HepG2 (cell line): Measurements from ENCODE around the gene ZNF491. TPM values are rescaled to one million over a fixed set of nuclear protein-coding genes. Genes with fewer than 3 reads are reported as not detected.
"Not testable (repeated sequence)": the region's sequence is repeated elsewhere in the genome, so short reads cannot be mapped to it uniquely, and the experiment has no call there.

Experiments
- ATAC-seq: fragments of 200-7000 bp; cut with Tn5 transposase; 3 replicates; pipeline ENCODE4 v1.9.1; 2020; ENCODE audit warnings: mild to moderate bottlenecking, moderate library complexity
- BruUV-seq: library from RNA; stranded (reverse); fragments of 400-500 nt; replicated peaks from 2 replicates; lab custom pipeline; 2021; lab: Mats Ljungman, UMichigan
- CTCF ChIA-PET: fragments of 300-600 bp; formaldehyde crosslinking; extraction: SDS; loops from one replicate; lab custom pipeline; 2021; ENCODE audit warnings: low total read pairs, inconsistent platforms, low intra/inter-chr PET ratio; lab: Yijun Ruan, JAX
- POLR2A ChIA-PET: fragments of 350-600 bp; sonication (Branson Sonifier 250); formaldehyde crosslinking; loops from one replicate; lab custom pipeline; 2020; ENCODE audit warnings: antibody characterized with exemption, inconsistent platforms; lab: Yijun Ruan, JAX
- DNase-seq: peaks from one replicate; pipeline ENCODE4 v3.0.0-alpha.2; 2015; ENCODE audit warnings: low spot score
- FAIRE-seq: peaks from 3 replicates; lab custom pipeline; 2011; peaks lifted over from hg19 to GRCh38; lab: Jason Lieb, UNC
- H2AFZ ChIP-seq: one replicate; pipeline ENCODE4 v1.6.1; 2011; ENCODE audit warnings: low read length, inconsistent platforms
- H3K27ac ChIP-seq: fragments of 300-600 bp; 3 replicates; pipeline ENCODE4 v1.8.0; 2011; ENCODE audit warnings: mixed run types, mild to moderate bottlenecking, mixed read lengths, low read length, inconsistent platforms; ENCODE audit not compliant: insufficient read depth; ENCODE audit errors: extremely low read length
- H3K27me3 ChIP-seq, 2 experiments: fragments of 200-600 bp in 1 of 2; 2 replicates in 1 of 2; 3 replicates in 1 of 2; pipeline versions ENCODE4 v1.6.0 to v1.8.0; 2011; ENCODE audit warnings: low read length in 2 of 2, mild to moderate bottlenecking in 2 of 2, moderate library complexity in 2 of 2, inconsistent platforms in 1 of 2; ENCODE audit not compliant: insufficient read depth in 2 of 2, control insufficient read depth in 1 of 2
- H3K36me3 ChIP-seq, 2 experiments: fragments of 200-600 bp in 1 of 2; replicated peaks in 1 of 2; 2 replicates in 1 of 2; 3 replicates in 1 of 2; pipeline versions ENCODE4 v1.5.1 to v1.8.0; 2011; ENCODE audit warnings: low read length in 2 of 2, inconsistent platforms in 1 of 2; ENCODE audit not compliant: insufficient read depth in 2 of 2, control insufficient read depth in 1 of 2
- H3K4me1 ChIP-seq: 2 replicates; pipeline ENCODE4 v1.5.1; 2012; ENCODE audit warnings: low read length, inconsistent platforms; ENCODE audit not compliant: insufficient read depth
- H3K4me2 ChIP-seq: 2 replicates; pipeline ENCODE4 v1.6.0; 2011; ENCODE audit warnings: low read depth, low read length, inconsistent platforms
- H3K4me3 ChIP-seq, 3 experiments: fragments of 200-600 bp in 1 of 3; sonication (generic), shearing (Covaris generic) in 1 of 3; replicated peaks in 1 of 3; 2 replicates each; pipeline ENCODE4 v1.5.1; 2011 to 2016; ENCODE audit warnings: low read length in 3 of 3, inconsistent platforms in 2 of 3, low read depth in 2 of 3, mild to moderate bottlenecking in 2 of 3, control low read depth in 1 of 3, mixed read lengths in 1 of 3; ENCODE audit not compliant: insufficient read depth in 1 of 3
- H3K79me2 ChIP-seq: one replicate; pipeline ENCODE4 v1.6.1; 2011; ENCODE audit warnings: low read length, inconsistent platforms; ENCODE audit not compliant: insufficient read depth
- H3K9ac ChIP-seq: 2 replicates; pipeline ENCODE4 v1.6.0; 2011; ENCODE audit warnings: mild to moderate bottlenecking, low read depth, low read length, inconsistent platforms; ENCODE audit not compliant: insufficient read depth
- H3K9me3 ChIP-seq: 2 replicates; pipeline ENCODE4 v1.5.1; 2012; ENCODE audit warnings: mild to moderate bottlenecking, low read length
- H4K20me1 ChIP-seq: 2 replicates; pipeline ENCODE4 v1.6.0; 2011; ENCODE audit warnings: inconsistent platforms, mild to moderate bottlenecking, low read length, moderate library complexity; ENCODE audit not compliant: insufficient read depth
- ADNP ChIP-seq: sonication (generic); formaldehyde crosslinking; IDR thresholded peaks from 2 replicates; pipeline ENCODE4 v1.4.0; 2020; ENCODE audit warnings: missing genetic modification reagents
- ARID4A ChIP-seq: sonication (generic); formaldehyde crosslinking; IDR thresholded peaks from 2 replicates; pipeline ENCODE4 v1.5.0; 2020; ENCODE audit warnings: mild to moderate bottlenecking, missing genetic modification reagents, borderline replicate concordance
- ASH2L ChIP-seq: fragments of 300-600, 200-600 bp; sonication (generic); IDR thresholded peaks from 2 replicates; pipeline ENCODE4 v1.7.0; 2017; ENCODE audit warnings: low read depth, mild to moderate bottlenecking, moderate library complexity, mixed read lengths, low read length; ENCODE audit not compliant: insufficient read length
- CREB1 ChIP-seq, 2 experiments: fragments of 450-650 bp in 1 of 2; IDR thresholded peaks; 2 replicates each; pipeline ENCODE4 v1.6.1; 2016 to 2017; ENCODE audit warnings: control low read depth in 1 of 2, mild to moderate bottlenecking in 1 of 2, missing compliant biosample characterization in 1 of 2, missing genetic modification characterization in 1 of 2
- GATAD2A ChIP-seq: IDR thresholded peaks from 2 replicates; pipeline ENCODE4 v1.6.1; 2016
- RXRB ChIP-seq: IDR thresholded peaks from 2 replicates; pipeline ENCODE4 v1.6.1; 2016; ENCODE audit warnings: borderline replicate concordance, missing genetic modification reagents, missing compliant biosample characterization
- SALL1 ChIP-seq: sonication (generic); formaldehyde crosslinking; IDR thresholded peaks from 2 replicates; pipeline ENCODE4 v1.8.0; 2022; ENCODE audit warnings: mild to moderate bottlenecking, missing genetic modification reagents
- ZMYM4 ChIP-seq: sonication (generic); formaldehyde crosslinking; IDR thresholded peaks from 2 replicates; pipeline ENCODE4 v1.8.1; 2023; ENCODE audit warnings: mild to moderate bottlenecking, missing genetic modification reagents
- ZNF18 ChIP-seq: sonication (generic); formaldehyde crosslinking; IDR thresholded peaks from 2 replicates; pipeline ENCODE4 v1.8.0; 2022; ENCODE audit warnings: mild to moderate bottlenecking, missing genetic modification reagents; ENCODE audit not compliant: insufficient replicate concordance
- ZNF335 ChIP-seq: sonication (generic); formaldehyde crosslinking; IDR thresholded peaks from 2 replicates; pipeline ENCODE4 v1.4.0; 2020; ENCODE audit warnings: missing genetic modification reagents
- ZNF430 ChIP-seq: sonication (generic); formaldehyde crosslinking; IDR thresholded peaks from 2 replicates; pipeline ENCODE4 v1.9.0; 2021; ENCODE audit warnings: mild to moderate bottlenecking, missing genetic modification reagents
- ZNF644 ChIP-seq: IDR thresholded peaks from 2 replicates; pipeline ENCODE4 v1.6.1; 2016; ENCODE audit warnings: low read depth
- ZNF792 ChIP-seq: IDR thresholded peaks from 2 replicates; pipeline ENCODE4 v1.6.1; 2016
- ZSCAN9 ChIP-seq: IDR thresholded peaks from 2 replicates; pipeline ENCODE4 v1.6.1; 2016; ENCODE audit warnings: borderline replicate concordance
- WGBS: methylation state at CpG from one replicate; pipeline ENCODE4 v1.1.6; 2017; ENCODE audit warnings: low lambda C conversion rate; 5-methylcytosine and 5-hydroxymethylcytosine counted together
- in situ Hi-C: cut with HindIII; loops from 2 replicates; pipeline ENCODE4 v1.10.0; 2017; ENCODE audit warnings: low pct_unique_long_range_greater_than_20kb; ENCODE audit not compliant: extremely low pct_ligation_motif_present
- intact Hi-C: fragments of 100-400 bp; cut with micrococcal nuclease; formaldehyde crosslinking; loops from one replicate; pipeline ENCODE4 v1.10.0; 2022; ENCODE audit not compliant: unreplicated experiment
- polyA plus RNA-seq, 8 experiments: library from polyadenylated mRNA; depleted of rRNA in 3 of 8; stranded (reverse) in 7 of 8; unstranded in 1 of 8; fragments of >200 nt; fragmentation: Illumina TruSeq in 4 of 8; extraction: Trizol in 4 of 8; gene quantifications; 2 replicates each; pipeline versions ENCODE4 v1.2.1 to v1.2.3, GENCODE V29; 2011 to 2016; ENCODE audit warnings: low read depth in 4 of 8, missing spikeins in 1 of 8, mixed read lengths in 1 of 8; ENCODE audit not compliant: insufficient read depth in 1 of 8
- total RNA-seq, 5 experiments: library from RNA; depleted of rRNA; stranded (reverse); fragments of >200 nt; fragmentation: Illumina TruSeq; extraction: Trizol; gene quantifications; 2 replicates each; pipeline ENCODE4 v1.2.3, GENCODE V29; 2016; ENCODE audit warnings: low read depth in 1 of 5
- TF ChIP-seq, protein P1 (sequence below): sonication (generic); formaldehyde crosslinking; IDR thresholded peaks from 2 replicates; pipeline ENCODE4 v1.5.0; 2020; ENCODE audit warnings: mild to moderate bottlenecking, missing genetic modification reagents, moderate library complexity

ZNF491 gene
- total and polyA plus RNA-seq, 2 of the 13 experiments (the other 11 are each of a cell fraction or from before 2014, with no cell fraction given) = 0.57 to 2.2 TPM

GRCh38 chr19:11771520-11771919 lies 26.8 kb upstream of the ZNF491 start (continued):
- TF ChIP-seq, protein P1, sequence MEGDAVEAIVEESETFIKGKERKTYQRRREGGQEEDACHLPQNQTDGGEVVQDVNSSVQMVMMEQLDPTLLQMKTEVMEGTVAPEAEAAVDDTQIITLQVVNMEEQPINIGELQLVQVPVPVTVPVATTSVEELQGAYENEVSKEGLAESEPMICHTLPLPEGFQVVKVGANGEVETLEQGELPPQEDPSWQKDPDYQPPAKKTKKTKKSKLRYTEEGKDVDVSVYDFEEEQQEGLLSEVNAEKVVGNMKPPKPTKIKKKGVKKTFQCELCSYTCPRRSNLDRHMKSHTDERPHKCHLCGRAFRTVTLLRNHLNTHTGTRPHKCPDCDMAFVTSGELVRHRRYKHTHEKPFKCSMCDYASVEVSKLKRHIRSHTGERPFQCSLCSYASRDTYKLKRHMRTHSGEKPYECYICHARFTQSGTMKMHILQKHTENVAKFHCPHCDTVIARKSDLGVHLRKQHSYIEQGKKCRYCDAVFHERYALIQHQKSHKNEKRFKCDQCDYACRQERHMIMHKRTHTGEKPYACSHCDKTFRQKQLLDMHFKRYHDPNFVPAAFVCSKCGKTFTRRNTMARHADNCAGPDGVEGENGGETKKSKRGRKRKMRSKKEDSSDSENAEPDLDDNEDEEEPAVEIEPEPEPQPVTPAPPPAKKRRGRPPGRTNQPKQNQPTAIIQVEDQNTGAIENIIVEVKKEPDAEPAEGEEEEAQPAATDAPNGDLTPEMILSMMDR (CRISPR knock-in tag) = peak; percentile 74
- TF ChIP-seq ZMYM4 (CRISPR knock-in tag) (peak; percentile 38; the same call in 1 of the 2 replicates), SALL1 (CRISPR knock-in tag) (peak; percentile 31; the same call in 1 of the 2 replicates), ZNF18 (peak; percentile 40)
- TF ChIP-seq, all 625 proteins: peak for 15; not testable (repeated sequence) for 610

GRCh38 chr19:11776669-11777068 lies 21.7 kb upstream of the ZNF491 start:
- POLR2A ChIA-PET = interaction anchor here (1.2 kb wide), 1 partner anchor 21 kb away, joined by 3 read pairs; no protein-coding TSS in a partner anchor
- H3K4me2 ChIP-seq = peak overlapping the region; percentile 54
- H3K79me2 ChIP-seq = peaks cover 33% of the 10 kb centered on the region
- H4K20me1 ChIP-seq; BruUV-seq; intact Hi-C loops; H3K9me3 ChIP-seq; CTCF ChIA-PET; H2AFZ ChIP-seq; H3K27me3 ChIP-seq; in situ Hi-C loops; TF ChIP-seq CREB1 (IDR thresholded peaks at IDR 0.05): not testable (repeated sequence)
- peak; percentile 98 for ATAC-seq
- FAIRE-seq = peak; percentile 60
- peak overlapping the region; percentile 67 for H3K27ac ChIP-seq
- H3K9ac ChIP-seq = peak overlapping the region; percentile 45
- peaks cover 8 to 28% of the 10 kb centered on the region in 2 experiments for H3K36me3 ChIP-seq
- 14% methylated on average over 11 of the region's 11 CpGs for WGBS
- DNase-seq = peak; percentile 88
- peak overlapping the region in 1 of 3 experiments; percentile 6; a peak in 1 of 6 replicates for H3K4me3 ChIP-seq
- peaks cover 45% of the 10 kb centered on the region for H3K4me1 ChIP-seq
- TF ChIP-seq RXRB (CRISPR knock-in tag) = peak; percentile 55; the same call in 1 of the 2 replicates
- TF ChIP-seq ZSCAN9 (CRISPR knock-in tag) = peak; percentile 40; the same call in 1 of the 2 replicates
- peak; percentile 73; the same call in 1 of the 2 replicates for TF ChIP-seq ADNP (CRISPR knock-in tag)
- TF ChIP-seq ZNF644 (CRISPR knock-in tag) = peak; percentile 17; the same call in 1 of the 2 replicates
- TF ChIP-seq CREB1 (CRISPR knock-in tag; IDR thresholded peaks at IDR 0.05) = peak; percentile 43; the same call in 1 of the 2 replicates
- TF ChIP-seq ZNF335 (CRISPR knock-in tag) = 0 out of 2 replicates have a peak, but pooled peaks have one; percentile 44
- TF ChIP-seq ZNF430 (CRISPR knock-in tag) = 0 out of 2 replicates have a peak, but pooled peaks have one; percentile 49
- peak; percentile 57; the same call in 1 of the 2 replicates for TF ChIP-seq GATAD2A
- TF ChIP-seq ARID4A (CRISPR knock-in tag) = peak; percentile 56; the same call in 1 of the 2 replicates
- TF ChIP-seq ZNF792 (CRISPR knock-in tag) = 0 out of 2 replicates have a peak, but pooled peaks have one; percentile 40
- TF ChIP-seq ASH2L = peak; percentile 50
